Measurements from ENCODE around the gene SUSD3.

DNA sequence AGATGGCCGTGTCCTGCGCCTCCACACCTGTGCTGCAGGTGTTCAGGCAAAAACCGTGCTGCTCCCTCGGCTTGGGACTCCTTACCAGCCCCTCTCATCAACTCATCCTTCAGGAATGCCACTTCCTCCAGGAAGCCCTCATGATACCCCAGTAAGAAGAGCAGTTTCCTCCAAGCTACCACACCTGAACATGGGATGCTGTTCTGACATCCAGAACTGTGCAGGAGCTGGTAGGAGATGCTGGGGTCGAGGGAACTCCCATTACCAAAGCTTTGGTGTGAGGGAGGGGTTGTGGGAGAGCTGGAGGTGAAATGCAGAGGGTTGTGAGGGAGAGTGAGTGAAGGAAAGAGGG lies 56.5 kb downstream of the SUSD3 start:
- TF ChIP-seq POLR2A (IDR thresholded peaks at IDR 0.05): no peak
- TF ChIP-seq, protein P1, sequence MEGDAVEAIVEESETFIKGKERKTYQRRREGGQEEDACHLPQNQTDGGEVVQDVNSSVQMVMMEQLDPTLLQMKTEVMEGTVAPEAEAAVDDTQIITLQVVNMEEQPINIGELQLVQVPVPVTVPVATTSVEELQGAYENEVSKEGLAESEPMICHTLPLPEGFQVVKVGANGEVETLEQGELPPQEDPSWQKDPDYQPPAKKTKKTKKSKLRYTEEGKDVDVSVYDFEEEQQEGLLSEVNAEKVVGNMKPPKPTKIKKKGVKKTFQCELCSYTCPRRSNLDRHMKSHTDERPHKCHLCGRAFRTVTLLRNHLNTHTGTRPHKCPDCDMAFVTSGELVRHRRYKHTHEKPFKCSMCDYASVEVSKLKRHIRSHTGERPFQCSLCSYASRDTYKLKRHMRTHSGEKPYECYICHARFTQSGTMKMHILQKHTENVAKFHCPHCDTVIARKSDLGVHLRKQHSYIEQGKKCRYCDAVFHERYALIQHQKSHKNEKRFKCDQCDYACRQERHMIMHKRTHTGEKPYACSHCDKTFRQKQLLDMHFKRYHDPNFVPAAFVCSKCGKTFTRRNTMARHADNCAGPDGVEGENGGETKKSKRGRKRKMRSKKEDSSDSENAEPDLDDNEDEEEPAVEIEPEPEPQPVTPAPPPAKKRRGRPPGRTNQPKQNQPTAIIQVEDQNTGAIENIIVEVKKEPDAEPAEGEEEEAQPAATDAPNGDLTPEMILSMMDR (IDR thresholded peaks at IDR 0.05): no peak

Data from breast epithelium (tissue), 3 donors.